Stimulated activated CD4-positive, alpha-beta T cell treated with anti-CD3 and anti-CD28 coated beads, Interleukin-1b, Interleukin-23, amount 100 ng/mL, for 24 hours (primary cell): ENCODE measurements around the gene OR2A5.
"Not testable (repeated sequence)": the region's sequence is repeated elsewhere in the genome, so short reads cannot be mapped to it uniquely, and the experiment has no call there.

Experiments
- DNase-seq, 4 experiments: peaks; one replicate each; pipeline ENCODE4 v3.0.0-alpha.2; 2020; ENCODE audit warnings: low read depth in 4 of 4, low spot score in 1 of 4

Gene OR2A5

GRCh38 chr7:144032985-144033709 lies 15.6 kb upstream of the OR2A5 start:
- DNase-seq, result no peak

GRCh38 chr7:144035385-144035784 lies 13.4 kb upstream of the OR2A5 start:
- no peak for DNase-seq

- DNase-seq, result no peak
Observed at GRCh38 chr7:144036302-144036885, 12.4 kb upstream of the OR2A5 start.

GRCh38 chr7:144037414-144038035 lies 11.2 kb upstream of the OR2A5 start:
- DNase-seq, result no peak

GRCh38 chr7:144038887-144039286 lies 9.9 kb upstream of the OR2A5 start:
- DNase-seq, result no peak

- no peak for DNase-seq
Observed at GRCh38 chr7:144049491-144049890, 743 bp downstream of the OR2A5 start.

GRCh38 chr7:144050093-144050492 lies 1.3 kb downstream of the OR2A5 start:
- DNase-seq, result no peak

- not testable (repeated sequence) for DNase-seq
Observed at GRCh38 chr7:144050884-144051283, 2.1 kb downstream of the OR2A5 start.

GRCh38 chr7:144057954-144058353 lies 9.2 kb downstream of the OR2A5 start:
- no peak for DNase-seq

- DNase-seq, result no peak
Observed at GRCh38 chr7:144063710-144064109, 15.0 kb downstream of the OR2A5 start.

GRCh38 chr7:144069511-144069910 lies 20.8 kb downstream of the OR2A5 start, which contains the start of gene OR2A25:
Gene OR2A25, plus strand, starts transcription at chr7:144069811. Its CDS starts 4,409 bp downstream, at chr7:144074220.
- no peak for DNase-seq

- no peak for DNase-seq
Observed at GRCh38 chr7:144069953-144070352, 21.2 kb downstream of the OR2A5 start.

- no peak for DNase-seq
Observed at GRCh38 chr7:144074374-144074773, 25.6 kb downstream of the OR2A5 start.

GRCh38 chr7:144085978-144086377 lies 37.2 kb downstream of the OR2A5 start, which contains the start of gene OR2A12:
Gene OR2A12, plus strand, starts transcription at chr7:144086278. Its CDS starts 8,830 bp downstream, at chr7:144095108.
- DNase-seq, result no peak

- no peak for DNase-seq
Observed at GRCh38 chr7:144086730-144087129, 38.0 kb downstream of the OR2A5 start.

GRCh38 chr7:144087230-144087629 lies 38.5 kb downstream of the OR2A5 start:
- no peak for DNase-seq

- no peak for DNase-seq
Observed at GRCh38 chr7:144090667-144091066, 41.9 kb downstream of the OR2A5 start.

GRCh38 chr7:144098776-144099175 lies 50.0 kb downstream of the OR2A5 start:
- DNase-seq, result no peak

- DNase-seq, result no peak
Observed at GRCh38 chr7:144100607-144101006, 51.9 kb downstream of the OR2A5 start.

- no peak for DNase-seq
Observed at GRCh38 chr7:144102041-144102440, 53.3 kb downstream of the OR2A5 start.

- no peak for DNase-seq
Observed at GRCh38 chr7:144105211-144105610, 56.5 kb downstream of the OR2A5 start.
